Panc1 (cell line): ENCODE data around the gene CACNG6.

ENCODE experiments used
- POLR2AphosphoS5 ChIP-seq: IDR thresholded peaks from 2 replicates; pipeline ENCODE4 v1.6.1; 2012; ENCODE audit warnings: mild to moderate bottlenecking, low read depth, low read length, moderate library complexity
- SIN3A ChIP-seq: IDR thresholded peaks from 2 replicates; pipeline ENCODE4 v1.6.1; 2012; ENCODE audit warnings: low read depth, mild to moderate bottlenecking, low read length, moderate library complexity, borderline replicate concordance; ENCODE audit not compliant: insufficient read depth
- TCF7L2 ChIP-seq: IDR thresholded peaks from 2 replicates; pipeline ENCODE4 v1.6.1; 2011; ENCODE audit warnings: mild to moderate bottlenecking, low read depth, low read length, inconsistent platforms
- TF ChIP-seq, protein P1 (sequence below): fragments of 450-650 bp; IDR thresholded peaks from 2 replicates; pipeline ENCODE4 v1.5.1; 2017; ENCODE audit warnings: mild to moderate bottlenecking
- TF ChIP-seq, protein P2 (sequence below), 2 experiments: IDR thresholded peaks; 2 replicates each; pipeline ENCODE4 v1.6.1; 2011 to 2012; ENCODE audit warnings: low read depth in 2 of 2, control low read depth in 1 of 2, low read length in 1 of 2, mild to moderate bottlenecking in 1 of 2, moderate library complexity in 1 of 2; ENCODE audit not compliant: insufficient read depth in 1 of 2

- TF ChIP-seq, protein P1, sequence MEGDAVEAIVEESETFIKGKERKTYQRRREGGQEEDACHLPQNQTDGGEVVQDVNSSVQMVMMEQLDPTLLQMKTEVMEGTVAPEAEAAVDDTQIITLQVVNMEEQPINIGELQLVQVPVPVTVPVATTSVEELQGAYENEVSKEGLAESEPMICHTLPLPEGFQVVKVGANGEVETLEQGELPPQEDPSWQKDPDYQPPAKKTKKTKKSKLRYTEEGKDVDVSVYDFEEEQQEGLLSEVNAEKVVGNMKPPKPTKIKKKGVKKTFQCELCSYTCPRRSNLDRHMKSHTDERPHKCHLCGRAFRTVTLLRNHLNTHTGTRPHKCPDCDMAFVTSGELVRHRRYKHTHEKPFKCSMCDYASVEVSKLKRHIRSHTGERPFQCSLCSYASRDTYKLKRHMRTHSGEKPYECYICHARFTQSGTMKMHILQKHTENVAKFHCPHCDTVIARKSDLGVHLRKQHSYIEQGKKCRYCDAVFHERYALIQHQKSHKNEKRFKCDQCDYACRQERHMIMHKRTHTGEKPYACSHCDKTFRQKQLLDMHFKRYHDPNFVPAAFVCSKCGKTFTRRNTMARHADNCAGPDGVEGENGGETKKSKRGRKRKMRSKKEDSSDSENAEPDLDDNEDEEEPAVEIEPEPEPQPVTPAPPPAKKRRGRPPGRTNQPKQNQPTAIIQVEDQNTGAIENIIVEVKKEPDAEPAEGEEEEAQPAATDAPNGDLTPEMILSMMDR: no peak
- TF ChIP-seq, protein P2, sequence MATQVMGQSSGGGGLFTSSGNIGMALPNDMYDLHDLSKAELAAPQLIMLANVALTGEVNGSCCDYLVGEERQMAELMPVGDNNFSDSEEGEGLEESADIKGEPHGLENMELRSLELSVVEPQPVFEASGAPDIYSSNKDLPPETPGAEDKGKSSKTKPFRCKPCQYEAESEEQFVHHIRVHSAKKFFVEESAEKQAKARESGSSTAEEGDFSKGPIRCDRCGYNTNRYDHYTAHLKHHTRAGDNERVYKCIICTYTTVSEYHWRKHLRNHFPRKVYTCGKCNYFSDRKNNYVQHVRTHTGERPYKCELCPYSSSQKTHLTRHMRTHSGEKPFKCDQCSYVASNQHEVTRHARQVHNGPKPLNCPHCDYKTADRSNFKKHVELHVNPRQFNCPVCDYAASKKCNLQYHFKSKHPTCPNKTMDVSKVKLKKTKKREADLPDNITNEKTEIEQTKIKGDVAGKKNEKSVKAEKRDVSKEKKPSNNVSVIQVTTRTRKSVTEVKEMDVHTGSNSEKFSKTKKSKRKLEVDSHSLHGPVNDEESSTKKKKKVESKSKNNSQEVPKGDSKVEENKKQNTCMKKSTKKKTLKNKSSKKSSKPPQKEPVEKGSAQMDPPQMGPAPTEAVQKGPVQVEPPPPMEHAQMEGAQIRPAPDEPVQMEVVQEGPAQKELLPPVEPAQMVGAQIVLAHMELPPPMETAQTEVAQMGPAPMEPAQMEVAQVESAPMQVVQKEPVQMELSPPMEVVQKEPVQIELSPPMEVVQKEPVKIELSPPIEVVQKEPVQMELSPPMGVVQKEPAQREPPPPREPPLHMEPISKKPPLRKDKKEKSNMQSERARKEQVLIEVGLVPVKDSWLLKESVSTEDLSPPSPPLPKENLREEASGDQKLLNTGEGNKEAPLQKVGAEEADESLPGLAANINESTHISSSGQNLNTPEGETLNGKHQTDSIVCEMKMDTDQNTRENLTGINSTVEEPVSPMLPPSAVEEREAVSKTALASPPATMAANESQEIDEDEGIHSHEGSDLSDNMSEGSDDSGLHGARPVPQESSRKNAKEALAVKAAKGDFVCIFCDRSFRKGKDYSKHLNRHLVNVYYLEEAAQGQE (IDR thresholded peaks at IDR 0.05; ENCODE audit: insufficient read depth in 1 of 2, low read depth in 2 of 2, low read length in 1 of 2): no peak
- TF ChIP-seq POLR2AphosphoS5: no peak
- TF ChIP-seq TCF7L2: no peak
- TF ChIP-seq SIN3A: no peak
These were observed 33.8 kb upstream of the CACNG6 start for GRCh38 chr19:53957448-53958167.
